Measurements from ENCODE around the gene BTBD10. TPM values are rescaled to one million over a fixed set of nuclear protein-coding genes. Genes with fewer than 3 reads are reported as not detected.

The BTBD10 gene
- total RNA-seq, 4 donors from 2014 or later: 44.1 to 65.1 (median 50.4) TPM

GRCh38 chr11:13352711-13353110 lies 110.3 kb downstream of the BTBD10 start:
- H3K36me3 ChIP-seq: peaks cover 0 to 75% of the 10 kb centered on the region in 2 donors
- no peaks in the 10 kb centered on the region for H3K27me3 ChIP-seq

GRCh38 chr11:13349581-13349980 lies 113.4 kb downstream of the BTBD10 start:
- WGBS, 2 donors (ENCODE audit: low coverage in 1 of 2): 84 to 86% methylated on average over 6 of the region's 6 CpGs
- ATAC-seq: no peak

More at GRCh38 chr11:13352711-13353110, 110.3 kb downstream of the BTBD10 start:
- H3K9me3 ChIP-seq: no peaks in the 10 kb centered on the region
- peaks cover 0 to 8% (median 0%) of the 10 kb centered on the region in 3 donors for H3K4me1 ChIP-seq
- ATAC-seq: no peak
- no peak overlapping the region for H3K27ac ChIP-seq
- no peak overlapping the region for H3K4me3 ChIP-seq
- 77 to 81% methylated on average over 6 of the region's 6 CpGs for WGBS, 2 donors (ENCODE audit: low coverage in 1 of 2)
- TF ChIP-seq EP300 (IDR thresholded peaks at IDR 0.05): no peak
- TF ChIP-seq POLR2AphosphoS5 (IDR thresholded peaks at IDR 0.05): no peak
- TF ChIP-seq POLR2A (IDR thresholded peaks at IDR 0.05): no peak

GRCh38 chr11:13349046-13349445 lies 114.0 kb downstream of the BTBD10 start:
- Histone ChIP-seq H3K27ac (no peak overlapping the region), H3K9me3 (no peaks in the 10 kb centered on the region), H3K27me3 (no peaks in the 10 kb centered on the region), H3K4me3 (no peak overlapping the region), H3K36me3 (peaks cover 0 to 51% of the 10 kb centered on the region in 2 donors), H3K4me1 (peaks cover 0 to 17% (median 0%) of the 10 kb centered on the region in 3 donors)
- WGBS, 2 donors (ENCODE audit: low coverage in 1 of 2): 82 to 83% methylated on average over 3 to 6 of the region's 6 CpGs
- no peak for ATAC-seq
- TF ChIP-seq EP300 (IDR thresholded peaks at IDR 0.05): no peak
- no peak for TF ChIP-seq POLR2AphosphoS5 (IDR thresholded peaks at IDR 0.05)
- no peak for TF ChIP-seq POLR2A (IDR thresholded peaks at IDR 0.05)
- no peak for TF ChIP-seq CTCF (IDR thresholded peaks at IDR 0.05)

More at GRCh38 chr11:13349581-13349980, 113.4 kb downstream of the BTBD10 start:
- Histone ChIP-seq H3K4me3 (no peak overlapping the region), H3K27me3 (no peaks in the 10 kb centered on the region), H3K4me1 (peaks cover 0 to 11% (median 0%) of the 10 kb centered on the region in 3 donors), H3K36me3 (peaks cover 0 to 54% of the 10 kb centered on the region in 2 donors), H3K27ac (no peak overlapping the region), H3K9me3 (no peaks in the 10 kb centered on the region)
- TF ChIP-seq POLR2AphosphoS5 (IDR thresholded peaks at IDR 0.05): no peak
- TF ChIP-seq CTCF (IDR thresholded peaks at IDR 0.05): no peak
- no peak for TF ChIP-seq EP300 (IDR thresholded peaks at IDR 0.05)
- no peak for TF ChIP-seq POLR2A (IDR thresholded peaks at IDR 0.05)

- H3K27me3 ChIP-seq: no peaks in the 10 kb centered on the region
- peaks cover 0 to 46% of the 10 kb centered on the region in 2 donors for H3K36me3 ChIP-seq
- H3K27ac ChIP-seq: no peak overlapping the region
- TF ChIP-seq EP300 (IDR thresholded peaks at IDR 0.05): no peak
- no peak for TF ChIP-seq POLR2AphosphoS5 (IDR thresholded peaks at IDR 0.05)
- no peak for TF ChIP-seq CTCF (IDR thresholded peaks at IDR 0.05)
- no peak for TF ChIP-seq POLR2A (IDR thresholded peaks at IDR 0.05)
- no peak overlapping the region for H3K4me3 ChIP-seq
- H3K4me1 ChIP-seq: peaks cover 0 to 21% (median 0%) of the 10 kb centered on the region in 3 donors
- no peaks in the 10 kb centered on the region for H3K9me3 ChIP-seq
- 64 to 88% methylated on average over 1 to 2 of the region's 3 CpGs for WGBS, 2 donors (ENCODE audit: low coverage in 1 of 2)
- ATAC-seq: no peak
These were observed 114.7 kb downstream of the BTBD10 start for GRCh38 chr11:13348305-13348704.

- TF ChIP-seq EP300 (IDR thresholded peaks at IDR 0.05) (no peak), POLR2A (IDR thresholded peaks at IDR 0.05) (no peak), CTCF (IDR thresholded peaks at IDR 0.05) (no peak), POLR2AphosphoS5 (IDR thresholded peaks at IDR 0.05) (no peak)
- Histone ChIP-seq H3K4me3 (no peak overlapping the region), H3K4me1 (peaks cover 0 to 21% (median 0%) of the 10 kb centered on the region in 3 donors), H3K36me3 (peaks cover 0 to 42% of the 10 kb centered on the region in 2 donors), H3K27me3 (no peaks in the 10 kb centered on the region), H3K27ac (no peak overlapping the region), H3K9me3 (no peaks in the 10 kb centered on the region)
- WGBS, 2 donors (ENCODE audit: low coverage in 1 of 2): 75 to 85% methylated on average over 6 of the region's 7 CpGs
- no peak for ATAC-seq
These were observed 115.1 kb downstream of the BTBD10 start for GRCh38 chr11:13347901-13348300.

Data from gastroesophageal sphincter (tissue), 4 donors.